ENCODE data around the gene KRTAP12-4. TPM values are rescaled to one million over a fixed set of nuclear protein-coding genes. Genes with fewer than 3 reads are reported as not detected.

The KRTAP12-4 gene
- polyA plus RNA-seq, 1 donor from 2014 or later: not detected

GRCh38 chr21:44614961-44615391 lies 39.5 kb downstream of the KRTAP12-4 start:
- Histone ChIP-seq H3F3A (ENCODE audit: insufficient read depth, low read length, poor library complexity, severe bottlenecking) (no peaks in the 10 kb centered on the region), H3K4me2 (ENCODE audit: low read length) (no peak overlapping the region), H3K9me2 (ENCODE audit: insufficient read depth, low read length) (no peaks in the 10 kb centered on the region), H3K79me2 (replicated peaks; ENCODE audit: insufficient read depth, low read length) (no peaks in the 10 kb centered on the region), H3K9ac (ENCODE audit: low read length) (no peak overlapping the region), H3K27me3 (ENCODE audit: insufficient read depth, low read depth, low read length) (no peaks in the 10 kb centered on the region), H3K4me3 (ENCODE audit: low read length) (no peak overlapping the region), H3K9me3 (ENCODE audit: low read length) (no peaks in the 10 kb centered on the region), H2AFZ (ENCODE audit: low read depth, low read length) (no peak overlapping the region), H3K36me3 (ENCODE audit: insufficient read depth, low read length) (no peaks in the 10 kb centered on the region), H4K20me1 (ENCODE audit: insufficient read depth) (no peaks in the 10 kb centered on the region), H3K27ac (ENCODE audit: low read length) (no peak overlapping the region)
- TF ChIP-seq MXI1 (conservative IDR thresholded peaks at IDR 0.05; ENCODE audit: poor library complexity, severe bottlenecking): no peak
- no peak for TF ChIP-seq REST (IDR thresholded peaks at IDR 0.05; ENCODE audit: borderline replicate concordance)
- TF ChIP-seq CTCF (IDR thresholded peaks at IDR 0.05; ENCODE audit: poor library complexity, severe bottlenecking): no peak
- TF ChIP-seq EZH2 (IDR thresholded peaks at IDR 0.05; ENCODE audit: borderline replicate concordance, insufficient read depth, low read length, poor library complexity, severe bottlenecking): no peak
- TF ChIP-seq TAF1 (IDR thresholded peaks at IDR 0.05; ENCODE audit: low read depth): no peak
- TF ChIP-seq POLR2AphosphoS5 (IDR thresholded peaks at IDR 0.05): no peak
- no peak for TF ChIP-seq RAD21 (conservative IDR thresholded peaks at IDR 0.05)
- TF ChIP-seq SMC3 (conservative IDR thresholded peaks at IDR 0.05; ENCODE audit: poor library complexity): no peak
- TF ChIP-seq EP300 (conservative IDR thresholded peaks at IDR 0.05; ENCODE audit: poor library complexity, severe bottlenecking): no peak

- H3K9ac ChIP-seq (ENCODE audit: low read length): no peak overlapping the region
- no peak overlapping the region for H2AFZ ChIP-seq (ENCODE audit: low read depth, low read length)
- H3K9me3 ChIP-seq (ENCODE audit: low read length): no peaks in the 10 kb centered on the region
- TF ChIP-seq POLR2AphosphoS5 (IDR thresholded peaks at IDR 0.05) (no peak), CTCF (IDR thresholded peaks at IDR 0.05; ENCODE audit: poor library complexity, severe bottlenecking) (no peak), MXI1 (conservative IDR thresholded peaks at IDR 0.05; ENCODE audit: poor library complexity, severe bottlenecking) (no peak), REST (IDR thresholded peaks at IDR 0.05; ENCODE audit: borderline replicate concordance) (no peak)
- no peaks in the 10 kb centered on the region for H3K9me2 ChIP-seq (ENCODE audit: insufficient read depth, low read length)
- no peak overlapping the region for H3K4me2 ChIP-seq (ENCODE audit: low read length)
- H3K79me2 ChIP-seq (replicated peaks; ENCODE audit: insufficient read depth, low read length): no peaks in the 10 kb centered on the region
- no peak overlapping the region for H3K4me3 ChIP-seq (ENCODE audit: low read length)
- no peaks in the 10 kb centered on the region for H3K36me3 ChIP-seq (ENCODE audit: insufficient read depth, low read length)
- no peaks in the 10 kb centered on the region for H3F3A ChIP-seq (ENCODE audit: insufficient read depth, low read length, poor library complexity, severe bottlenecking)
- no peak overlapping the region for H3K27ac ChIP-seq (ENCODE audit: low read length)
- no peaks in the 10 kb centered on the region for H3K27me3 ChIP-seq (ENCODE audit: insufficient read depth, low read depth, low read length)
- no peaks in the 10 kb centered on the region for H4K20me1 ChIP-seq (ENCODE audit: insufficient read depth)
Observed at GRCh38 chr21:44614161-44614631, 40.3 kb downstream of the KRTAP12-4 start.

All from neural cell (in vitro differentiated cells).